Esophagus squamous epithelium (tissue), 4 donors: ENCODE results near the gene NR1I3.

Experiments
- POLR2A ChIP-seq, 4 donors: fragments of 450-650 bp; IDR thresholded peaks; one replicate each; pipeline ENCODE4 v1.6.1; 2017; ENCODE audit warnings: antibody characterized with exemption in 4 of 4, mild to moderate bottlenecking in 4 of 4, moderate library complexity in 3 of 4
- TF ChIP-seq, protein P1 (sequence below), 6 experiments: fragments of 450-650 bp in 4 of 6; fragments of 200-600 bp in 2 of 6; sonication (generic) in 2 of 6; IDR thresholded peaks; one replicate each; pipeline ENCODE4 v1.5.1; 2016 to 2019; ENCODE audit warnings: antibody characterized with exemption in 6 of 6, mild to moderate bottlenecking in 4 of 6, moderate library complexity in 4 of 6

DNA sequence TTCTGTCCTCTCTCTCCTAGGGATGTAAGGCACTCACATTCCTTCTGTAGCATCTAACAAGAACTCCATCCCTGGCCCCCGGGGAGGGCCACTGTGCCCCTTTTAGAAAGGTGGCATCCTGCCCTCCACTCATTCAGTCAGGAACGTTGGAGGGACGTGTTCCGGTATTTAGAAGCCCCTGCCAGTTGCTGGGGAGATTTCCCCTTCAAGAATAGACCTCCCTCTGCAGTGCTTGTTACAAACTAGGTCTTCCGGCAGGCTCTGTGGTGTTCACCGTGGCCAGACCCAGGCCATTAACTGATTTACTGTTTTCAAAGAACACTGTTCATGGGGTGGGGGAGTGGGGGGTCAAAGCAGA is 21.3 kb upstream of the NR1I3 start:
- no peak for TF ChIP-seq POLR2A (IDR thresholded peaks at IDR 0.05)
- TF ChIP-seq, protein P1, sequence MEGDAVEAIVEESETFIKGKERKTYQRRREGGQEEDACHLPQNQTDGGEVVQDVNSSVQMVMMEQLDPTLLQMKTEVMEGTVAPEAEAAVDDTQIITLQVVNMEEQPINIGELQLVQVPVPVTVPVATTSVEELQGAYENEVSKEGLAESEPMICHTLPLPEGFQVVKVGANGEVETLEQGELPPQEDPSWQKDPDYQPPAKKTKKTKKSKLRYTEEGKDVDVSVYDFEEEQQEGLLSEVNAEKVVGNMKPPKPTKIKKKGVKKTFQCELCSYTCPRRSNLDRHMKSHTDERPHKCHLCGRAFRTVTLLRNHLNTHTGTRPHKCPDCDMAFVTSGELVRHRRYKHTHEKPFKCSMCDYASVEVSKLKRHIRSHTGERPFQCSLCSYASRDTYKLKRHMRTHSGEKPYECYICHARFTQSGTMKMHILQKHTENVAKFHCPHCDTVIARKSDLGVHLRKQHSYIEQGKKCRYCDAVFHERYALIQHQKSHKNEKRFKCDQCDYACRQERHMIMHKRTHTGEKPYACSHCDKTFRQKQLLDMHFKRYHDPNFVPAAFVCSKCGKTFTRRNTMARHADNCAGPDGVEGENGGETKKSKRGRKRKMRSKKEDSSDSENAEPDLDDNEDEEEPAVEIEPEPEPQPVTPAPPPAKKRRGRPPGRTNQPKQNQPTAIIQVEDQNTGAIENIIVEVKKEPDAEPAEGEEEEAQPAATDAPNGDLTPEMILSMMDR (IDR thresholded peaks at IDR 0.05): no peak
